ENCODE measurements around the gene AOX1.

AOX1 gene

GRCh38 chr2:200687922-200688920 lies 102.4 kb downstream of the AOX1 start:
- Histone ChIP-seq H3K27ac (ENCODE audit: low read depth, low read length) (no peak overlapping the region), H3K79me2 (ENCODE audit: control insufficient read depth, low read length) (no peaks in the 10 kb centered on the region), H3K9me2 (replicated peaks; ENCODE audit: control insufficient read depth, low read length) (no peaks in the 10 kb centered on the region), H3K4me2 (ENCODE audit: low read length) (no peak overlapping the region), H3K9me3 (ENCODE audit: control insufficient read depth, insufficient read depth, low read length) (no peaks in the 10 kb centered on the region), H3K36me3 (ENCODE audit: control insufficient read depth, low read length) (no peaks in the 10 kb centered on the region), H4K20me1 (ENCODE audit: control insufficient read depth, insufficient read depth, low read depth, low read length) (no peaks in the 10 kb centered on the region), H3K4me3 (ENCODE audit: low read length) (no peak overlapping the region), H3F3A (ENCODE audit: control insufficient read depth, insufficient read depth) (no peaks in the 10 kb centered on the region), H3K4me1 (ENCODE audit: control insufficient read depth, low read length) (no peaks in the 10 kb centered on the region), H3K27me3 (ENCODE audit: control insufficient read depth, low read length) (peaks cover 6% of the 10 kb centered on the region; the same call in 1 of the 2 replicates)
- no peak for TF ChIP-seq CTCF (IDR thresholded peaks at IDR 0.05; ENCODE audit: low read depth, low read length, poor library complexity, severe bottlenecking)
- no peak for TF ChIP-seq EZH2phosphoT487 (IDR thresholded peaks at IDR 0.05; ENCODE audit: borderline replicate concordance, low read length)

- no peak overlapping the region for H3K27ac ChIP-seq (ENCODE audit: low read depth, low read length)
- no peak overlapping the region for H3K4me2 ChIP-seq (ENCODE audit: low read length)
- H3K9me2 ChIP-seq (replicated peaks; ENCODE audit: control insufficient read depth, low read length): no peaks in the 10 kb centered on the region
- no peak for TF ChIP-seq CTCF (IDR thresholded peaks at IDR 0.05; ENCODE audit: low read depth, low read length, poor library complexity, severe bottlenecking)
- H3K79me2 ChIP-seq (ENCODE audit: control insufficient read depth, low read length): no peaks in the 10 kb centered on the region
- no peaks in the 10 kb centered on the region for H3K4me1 ChIP-seq (ENCODE audit: control insufficient read depth, low read length)
- no peaks in the 10 kb centered on the region for H4K20me1 ChIP-seq (ENCODE audit: control insufficient read depth, insufficient read depth, low read depth, low read length)
- no peaks in the 10 kb centered on the region for H3K9me3 ChIP-seq (ENCODE audit: control insufficient read depth, insufficient read depth, low read length)
- H3F3A ChIP-seq (ENCODE audit: control insufficient read depth, insufficient read depth): no peaks in the 10 kb centered on the region
- no peaks in the 10 kb centered on the region for H3K36me3 ChIP-seq (ENCODE audit: control insufficient read depth, low read length)
- peaks cover 6% of the 10 kb centered on the region; the same call in 1 of the 2 replicates for H3K27me3 ChIP-seq (ENCODE audit: control insufficient read depth, low read length)
- H3K4me3 ChIP-seq (ENCODE audit: low read length): no peak overlapping the region
Observed at GRCh38 chr2:200689115-200689514, 103.3 kb downstream of the AOX1 start.

GRCh38 chr2:200693836-200694470 lies 108.1 kb downstream of the AOX1 start:
- no peaks in the 10 kb centered on the region for H3K9me2 ChIP-seq (replicated peaks; ENCODE audit: control insufficient read depth, low read length)
- H3F3A ChIP-seq (ENCODE audit: control insufficient read depth, insufficient read depth): no peaks in the 10 kb centered on the region
- peaks cover 16% of the 10 kb centered on the region for H3K27me3 ChIP-seq (ENCODE audit: control insufficient read depth, low read length)
- no peaks in the 10 kb centered on the region for H4K20me1 ChIP-seq (ENCODE audit: control insufficient read depth, insufficient read depth, low read depth, low read length)
- no peaks in the 10 kb centered on the region for H3K79me2 ChIP-seq (ENCODE audit: control insufficient read depth, low read length)
- no peaks in the 10 kb centered on the region for H3K9me3 ChIP-seq (ENCODE audit: control insufficient read depth, insufficient read depth, low read length)
- peaks cover 8% of the 10 kb centered on the region for H3K4me1 ChIP-seq (ENCODE audit: control insufficient read depth, low read length)
- H3K4me3 ChIP-seq (ENCODE audit: low read length): no peak overlapping the region
- no peak overlapping the region for H3K4me2 ChIP-seq (ENCODE audit: low read length)
- no peak for TF ChIP-seq CTCF (IDR thresholded peaks at IDR 0.05; ENCODE audit: low read depth, low read length, poor library complexity, severe bottlenecking)
- TF ChIP-seq EZH2phosphoT487 (IDR thresholded peaks at IDR 0.05; ENCODE audit: borderline replicate concordance, low read length): no peak
- H3K36me3 ChIP-seq (ENCODE audit: control insufficient read depth, low read length): no peaks in the 10 kb centered on the region
- H3K27ac ChIP-seq (ENCODE audit: low read depth, low read length): no peak overlapping the region
